Tibial nerve (tissue), 4 donors: ENCODE results near the gene SIGLEC9. TPM values are rescaled to one million over a fixed set of nuclear protein-coding genes. Genes with fewer than 3 reads are reported as not detected.

ENCODE experiments used
- DNase-seq, 2 donors: peaks; one replicate each; pipeline ENCODE4 v3.0.0-alpha.2; 2019; ENCODE audit warnings: low spot score in 2 of 2
- H3K27ac ChIP-seq, 4 donors: fragments of 200-600 bp; sonication (generic) in 3 of 4; one replicate each; pipeline ENCODE4 v1.5.1; 2017 to 2019; ENCODE audit warnings: mild to moderate bottlenecking in 1 of 4
- H3K27me3 ChIP-seq, 2 donors: fragments of 200-600 bp; sonication (generic) in 1 of 2; one replicate each; pipeline versions ENCODE4 v1.5.1 to v1.6.0; 2017 to 2019
- H3K36me3 ChIP-seq, 3 donors: fragments of 200-600 bp; sonication (generic); one replicate each; pipeline ENCODE4 v1.5.1; 2018 to 2019
- H3K4me1 ChIP-seq, 4 donors: fragments of 200-600 bp; sonication (generic) in 3 of 4; one replicate each; pipeline ENCODE4 v1.5.1; 2017 to 2019
- H3K4me3 ChIP-seq, 4 donors: fragments of 200-600 bp; sonication (generic) in 3 of 4; one replicate each; pipeline ENCODE4 v1.5.1; 2017 to 2019; ENCODE audit warnings: mild to moderate bottlenecking in 1 of 4, moderate library complexity in 1 of 4
- H3K9me3 ChIP-seq, 4 donors: fragments of 200-600 bp; sonication (generic) in 3 of 4; one replicate each; pipeline ENCODE4 v1.5.1; 2017 to 2019
- EP300 ChIP-seq, 2 donors: sonication (generic); formaldehyde crosslinking; IDR thresholded peaks; one replicate each; pipeline ENCODE4 v1.6.1; 2017; ENCODE audit warnings: antibody characterized with exemption in 2 of 2, mild to moderate bottlenecking in 1 of 2
- POLR2A ChIP-seq, 2 donors: fragments of 450-650 bp; IDR thresholded peaks; one replicate each; pipeline ENCODE4 v1.6.1; 2017; ENCODE audit warnings: antibody characterized with exemption in 2 of 2, mild to moderate bottlenecking in 2 of 2, moderate library complexity in 2 of 2
- WGBS, 2 donors: methylation state at CpG; one replicate each; pipeline ENCODE4 v1.1.5; 2018; 5-methylcytosine and 5-hydroxymethylcytosine counted together
- total RNA-seq, 4 donors: library from RNA; depleted of rRNA; stranded (reverse); fragments of >200 nt; gene quantifications; one replicate each; pipeline ENCODE4 v1.1.0, GENCODE V29; 2016

SIGLEC9 gene
- total RNA-seq, 4 donors from 2014 or later, result 4.2 to 18.0 (median 5.0) TPM

DNA sequence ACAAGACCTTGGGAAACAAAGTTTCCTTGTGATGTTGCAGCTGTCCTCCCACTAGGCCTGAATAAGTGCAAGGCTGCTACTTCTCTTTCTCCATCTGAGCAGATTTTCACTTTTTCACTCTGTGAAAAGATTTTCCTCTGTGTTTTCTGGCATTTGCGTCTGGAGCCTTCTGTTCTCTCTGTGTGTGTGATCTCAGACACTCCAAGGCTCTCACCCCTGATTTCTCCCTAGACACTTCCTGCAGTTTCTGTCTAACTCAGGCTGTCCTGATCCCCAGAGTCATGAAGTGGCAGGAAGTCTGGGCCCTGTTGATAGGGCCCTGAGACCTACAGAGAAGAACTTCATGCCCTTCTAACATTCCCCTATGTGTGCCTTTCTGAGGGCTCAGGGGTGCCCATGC is 54.5 kb downstream of the SIGLEC9 start:
- Histone ChIP-seq H3K27me3 (no peaks in the 10 kb centered on the region), H3K36me3 (no peaks in the 10 kb centered on the region), H3K27ac (no peak overlapping the region), H3K9me3 (no peaks in the 10 kb centered on the region), H3K4me3 (no peak overlapping the region), H3K4me1 (no peaks in the 10 kb centered on the region)
- WGBS, 2 donors, result 5 to 21% methylated on average over 1 of the region's 1 CpG
- TF ChIP-seq EP300 (IDR thresholded peaks at IDR 0.05), result no peak
- no peak for TF ChIP-seq POLR2A (IDR thresholded peaks at IDR 0.05)
- DNase-seq, result no peak

Other genes with a start within 250 kb of the SIGLEC9 start
- gene KLK4, start 213.5 kb upstream of the SIGLEC9 start, total RNA-seq, result 1 to 10 TPM in 1 of 4 donors, under 1 TPM in 1, not detected in 2; 0.59 to 1.2 TPM
- gene KLK5, start 171.9 kb upstream of the SIGLEC9 start, total RNA-seq, result not detected
- 1 to 10 TPM in 3 of 4 donors, not detected in 1; 2.1 to 5.9 (median 2.5) TPM for gene KLK6, start 155.3 kb upstream of the SIGLEC9 start, total RNA-seq
- gene KLK7, start 141.0 kb upstream of the SIGLEC9 start, total RNA-seq, result 1 to 10 TPM in 3 of 4 donors, under 1 TPM in 1; 0.90 to 7.6 (median 4.6) TPM
- gene KLK8, start 123.3 kb upstream of the SIGLEC9 start, total RNA-seq, result 1 to 10 TPM in 3 of 4 donors, not detected in 1; 1.6 to 2.2 (median 1.9) TPM
- 1 to 10 TPM in 2 of 4 donors, under 1 TPM in 1, not detected in 1; 0.22 to 3.1 (median 1.4) TPM for gene KLK10, start 105.2 kb upstream of the SIGLEC9 start, total RNA-seq
- gene KLK11, start 98.3 kb upstream of the SIGLEC9 start, total RNA-seq, result 1 to 10 TPM in 1 of 4 donors, not detected in 3; 1.3 TPM
- gene KLK12, start 89.9 kb upstream of the SIGLEC9 start, total RNA-seq, result not detected
- gene KLK13, start 59.8 kb upstream of the SIGLEC9 start, total RNA-seq, result under 1 TPM in 1 of 4 donors, not detected in 3; 0.63 TPM
- not detected for gene KLK14, start 42.0 kb upstream of the SIGLEC9 start, total RNA-seq
- gene CTU1, start 16.5 kb upstream of the SIGLEC9 start, total RNA-seq, result 10 to 100 TPM in 3 of 4 donors, 1 to 10 TPM in 1; 7.4 to 25.5 (median 18.3) TPM
- gene SIGLEC7, start 17.4 kb downstream of the SIGLEC9 start, total RNA-seq, result 1 to 10 TPM in 2 of 4 donors, under 1 TPM in 2; 0.42 to 7.5 (median 1.1) TPM
- 10 to 100 TPM in 1 of 4 donors, 1 to 10 TPM in 3; 2.9 to 27.0 (median 8.9) TPM for gene CD33, start 100.2 kb downstream of the SIGLEC9 start, total RNA-seq
- gene SIGLECL1, start 126.2 kb downstream of the SIGLEC9 start, total RNA-seq, result not detected
- under 1 TPM in 1 of 4 donors, not detected in 3; 0.30 TPM for gene IGLON5, start 186.7 kb downstream of the SIGLEC9 start, total RNA-seq
- gene VSIG10L, start 217.2 kb downstream of the SIGLEC9 start, total RNA-seq, result 1 to 10 TPM in 3 of 4 donors, under 1 TPM in 1; 0.44 to 3.7 (median 2.1) TPM
- gene ETFB, start 241.5 kb downstream of the SIGLEC9 start, total RNA-seq, result 100 to 1,000 TPM in 3 of 4 donors, 10 to 100 TPM in 1; 73.2 to 118 (median 101) TPM
- gene CLDND2, start 244.1 kb downstream of the SIGLEC9 start, total RNA-seq, result not detected
- gene NKG7, start 247.7 kb downstream of the SIGLEC9 start, total RNA-seq, result 1 to 10 TPM in 2 of 4 donors, not detected in 2; 3.6 to 3.9 TPM